MCF 10A (cell line): ENCODE measurements around the gene LTO1. TPM values are rescaled to one million over a fixed set of nuclear protein-coding genes. Genes with fewer than 3 reads are reported as not detected.

Experiments
- BruUV-seq: library from RNA; stranded (reverse); fragments of 400-500 nt; replicated peaks from 2 replicates; lab custom pipeline; 2021; lab: Mats Ljungman, UMichigan
- CTCF ChIA-PET: fragments of 300-600 bp; sonication (Branson Sonifier 250); formaldehyde crosslinking; extraction: SDS; loops from one replicate; lab custom pipeline; 2021; ENCODE audit warnings: antibody characterized with exemption, inconsistent platforms; lab: Yijun Ruan, JAX
- POLR2A ChIA-PET: fragments of 300-600, 350-650 bp; sonication (Branson Sonifier 250); formaldehyde crosslinking; extraction: SDS; loops from one replicate; lab custom pipeline; 2020; ENCODE audit warnings: antibody characterized with exemption, inconsistent platforms; lab: Yijun Ruan, JAX
- DNase-seq: peaks from one replicate; pipeline ENCODE4 v3.0.0-alpha.2; 2018; ENCODE audit not compliant: unreplicated experiment
- H3K27ac Mint-ChIP-seq: one replicate; pipeline ENCODE4 v1.8.0; 2022; ENCODE audit warnings: mild to moderate bottlenecking, low read depth, mixed read lengths; ENCODE audit not compliant: unreplicated experiment
- H3K27me3 Mint-ChIP-seq: one replicate; pipeline ENCODE4 v1.8.0; 2022; ENCODE audit warnings: mixed read lengths; ENCODE audit not compliant: insufficient read depth, unreplicated experiment
- H3K36me3 Mint-ChIP-seq: one replicate; pipeline ENCODE4 v1.8.0; 2022; ENCODE audit warnings: mild to moderate bottlenecking, moderate library complexity, mixed read lengths; ENCODE audit not compliant: insufficient read depth, unreplicated experiment
- H3K4me1 Mint-ChIP-seq: one replicate; pipeline ENCODE4 v1.8.0; 2022; ENCODE audit warnings: mixed read lengths; ENCODE audit not compliant: insufficient read depth, unreplicated experiment
- H3K4me3 Mint-ChIP-seq: one replicate; pipeline ENCODE4 v1.8.0; 2022; ENCODE audit warnings: mild to moderate bottlenecking, moderate library complexity, mixed read lengths; ENCODE audit not compliant: unreplicated experiment
- H3K9me3 Mint-ChIP-seq: one replicate; pipeline ENCODE4 v1.8.0; 2022; ENCODE audit warnings: mixed read lengths; ENCODE audit not compliant: unreplicated experiment
- intact Hi-C: fragments of 100-400 bp; cut with micrococcal nuclease; formaldehyde crosslinking; loops from 2 replicates; pipeline ENCODE4 v1.14.1; 2022
- total RNA-seq: library from RNA; stranded (reverse); gene quantifications from 2 replicates; pipeline ENCODE4 v1.2.3, GENCODE V29; 2022
- TF ChIP-seq, protein P1 (sequence below): fragments of 200-600 bp; IDR thresholded peaks from one replicate; pipeline ENCODE4 v1.8.0; 2022; ENCODE audit warnings: antibody characterized with exemption, mild to moderate bottlenecking; ENCODE audit not compliant: unreplicated experiment

The LTO1 gene
- total RNA-seq, 1 experiment from 2014 or later = 34.2 TPM

DNA sequence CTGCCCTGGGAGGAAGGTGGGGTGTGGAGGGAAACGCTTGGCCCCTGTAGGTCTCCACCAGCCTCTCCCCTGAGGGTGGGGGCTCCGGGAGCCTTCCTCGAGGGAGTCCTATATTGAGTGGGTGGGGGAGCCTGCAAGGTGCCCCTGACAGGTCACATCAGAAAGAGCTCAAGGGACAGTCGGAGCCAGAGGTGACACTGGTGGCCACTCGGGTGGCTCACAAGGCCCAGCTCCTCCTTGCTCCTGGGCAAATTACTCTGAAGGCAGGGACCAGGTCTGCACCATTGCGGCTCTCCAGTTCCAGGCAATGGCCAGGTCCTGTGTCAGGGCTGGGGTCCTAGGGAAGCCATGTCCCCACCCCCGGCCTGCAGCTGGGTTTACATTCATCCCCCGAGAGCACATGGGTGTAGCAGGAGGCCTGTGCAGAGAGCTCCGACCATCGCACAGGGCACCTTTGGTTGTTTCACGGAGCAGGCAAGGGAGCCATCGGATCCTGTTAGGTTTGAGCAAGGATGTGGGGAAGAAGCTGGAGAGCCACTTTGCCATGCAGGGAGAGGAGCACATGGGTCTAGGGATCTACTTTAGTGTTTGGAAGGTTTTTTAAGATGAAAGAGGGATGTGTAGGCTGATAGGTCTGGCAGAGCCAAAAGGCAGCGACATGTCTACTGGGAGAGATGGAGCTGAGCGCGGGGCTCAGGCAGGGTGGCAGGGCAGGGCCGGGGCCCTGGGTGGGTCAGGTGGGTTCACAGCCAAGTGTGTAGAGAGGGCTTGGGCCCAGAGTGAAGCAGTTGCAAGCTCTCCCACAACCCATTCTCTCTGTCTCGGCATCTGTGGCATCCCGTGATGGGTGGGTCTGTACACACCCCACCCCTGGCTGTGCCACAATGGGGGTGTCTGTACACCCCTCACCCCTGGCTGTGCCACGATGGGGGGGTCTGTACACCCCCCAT is 19.4 kb downstream of the LTO1 start:
- Mint-ChIP-seq H3K9me3 (no peaks in the 10 kb centered on the region), H3K27ac (no peak overlapping the region), H3K4me3 (no peak overlapping the region), H3K27me3 (no peaks in the 10 kb centered on the region), H3K36me3 (peaks cover 35% of the 10 kb centered on the region), H3K4me1 (no peaks in the 10 kb centered on the region)
- POLR2A ChIA-PET = interaction anchor here (0.6 to 1.3 kb wide), 5 partner anchors 11 to 1377 kb away, joined by 3 to 4 read pairs (median 3); partner anchors contain the start of gene LTO1
- intact Hi-C loops = no loop called here
- no TSS peak for BruUV-seq
- no peak for DNase-seq
- TF ChIP-seq, protein P1, sequence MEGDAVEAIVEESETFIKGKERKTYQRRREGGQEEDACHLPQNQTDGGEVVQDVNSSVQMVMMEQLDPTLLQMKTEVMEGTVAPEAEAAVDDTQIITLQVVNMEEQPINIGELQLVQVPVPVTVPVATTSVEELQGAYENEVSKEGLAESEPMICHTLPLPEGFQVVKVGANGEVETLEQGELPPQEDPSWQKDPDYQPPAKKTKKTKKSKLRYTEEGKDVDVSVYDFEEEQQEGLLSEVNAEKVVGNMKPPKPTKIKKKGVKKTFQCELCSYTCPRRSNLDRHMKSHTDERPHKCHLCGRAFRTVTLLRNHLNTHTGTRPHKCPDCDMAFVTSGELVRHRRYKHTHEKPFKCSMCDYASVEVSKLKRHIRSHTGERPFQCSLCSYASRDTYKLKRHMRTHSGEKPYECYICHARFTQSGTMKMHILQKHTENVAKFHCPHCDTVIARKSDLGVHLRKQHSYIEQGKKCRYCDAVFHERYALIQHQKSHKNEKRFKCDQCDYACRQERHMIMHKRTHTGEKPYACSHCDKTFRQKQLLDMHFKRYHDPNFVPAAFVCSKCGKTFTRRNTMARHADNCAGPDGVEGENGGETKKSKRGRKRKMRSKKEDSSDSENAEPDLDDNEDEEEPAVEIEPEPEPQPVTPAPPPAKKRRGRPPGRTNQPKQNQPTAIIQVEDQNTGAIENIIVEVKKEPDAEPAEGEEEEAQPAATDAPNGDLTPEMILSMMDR = no peak
- CTCF ChIA-PET = interaction anchor here (0.7 to 1.7 kb wide), 5 partner anchors 10 to 554 kb away, joined by 3 to 11 read pairs (median 4); no protein-coding TSS in a partner anchor

DNA sequence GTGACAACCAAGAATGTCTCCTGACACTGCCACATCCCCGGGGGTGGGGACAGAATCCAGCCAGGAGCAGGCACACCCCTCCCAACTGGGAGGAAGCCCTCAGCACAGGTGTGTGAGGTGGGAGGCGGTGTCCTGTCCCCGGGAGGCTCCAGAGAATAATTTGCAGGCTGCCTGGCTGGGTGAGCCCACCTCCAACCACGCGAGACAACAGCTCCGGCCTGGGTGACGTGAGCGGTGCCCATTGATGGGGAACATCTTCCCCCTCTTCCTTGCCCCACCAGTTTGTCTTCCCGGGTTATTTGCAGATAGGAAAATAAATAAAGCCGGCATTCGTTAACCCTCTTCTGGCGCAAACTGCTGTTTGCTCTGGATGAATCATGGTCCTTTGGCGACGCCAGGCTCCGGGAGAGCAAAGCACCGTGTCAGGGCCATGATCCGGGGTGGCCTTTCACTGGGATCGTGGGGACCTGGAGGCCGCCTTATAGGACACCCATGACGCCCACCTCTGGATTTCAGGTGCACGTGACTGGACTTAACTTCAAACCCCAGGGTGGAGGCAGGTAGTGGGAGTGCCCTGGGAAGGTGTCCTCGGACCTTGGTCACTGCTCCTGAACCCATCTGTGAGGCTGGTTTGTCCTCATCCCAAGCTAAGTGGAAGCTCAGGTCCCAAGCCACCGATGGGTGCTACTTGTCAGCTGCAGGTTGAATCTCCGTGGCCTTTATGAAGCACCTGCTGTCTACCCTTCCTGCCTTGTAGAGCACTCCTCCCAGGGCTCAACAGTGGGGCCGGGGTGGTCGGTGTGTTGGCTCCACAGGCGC is 20.3 kb downstream of the LTO1 start:
- H3K4me3 Mint-ChIP-seq = no peak overlapping the region
- H3K27me3 Mint-ChIP-seq = no peaks in the 10 kb centered on the region
- peak; percentile 48 for DNase-seq
- H3K9me3 Mint-ChIP-seq = no peaks in the 10 kb centered on the region
- ChIA-PET POLR2A (interaction anchor here (0.6 to 0.9 kb wide), 3 partner anchors 10 to 1376 kb away, joined by 3 read pairs; no protein-coding TSS in a partner anchor), CTCF (interaction anchor here (0.7 to 1.7 kb wide), 3 partner anchors 9 to 16 kb away, joined by 3 to 8 read pairs (median 4); no protein-coding TSS in a partner anchor)
- no TSS peak for BruUV-seq
- H3K36me3 Mint-ChIP-seq = peaks cover 41% of the 10 kb centered on the region
- TF ChIP-seq, protein P1 = no peak
- H3K4me1 Mint-ChIP-seq = no peaks in the 10 kb centered on the region
- intact Hi-C loops = no loop called here
- no peak overlapping the region for H3K27ac Mint-ChIP-seq

DNA sequence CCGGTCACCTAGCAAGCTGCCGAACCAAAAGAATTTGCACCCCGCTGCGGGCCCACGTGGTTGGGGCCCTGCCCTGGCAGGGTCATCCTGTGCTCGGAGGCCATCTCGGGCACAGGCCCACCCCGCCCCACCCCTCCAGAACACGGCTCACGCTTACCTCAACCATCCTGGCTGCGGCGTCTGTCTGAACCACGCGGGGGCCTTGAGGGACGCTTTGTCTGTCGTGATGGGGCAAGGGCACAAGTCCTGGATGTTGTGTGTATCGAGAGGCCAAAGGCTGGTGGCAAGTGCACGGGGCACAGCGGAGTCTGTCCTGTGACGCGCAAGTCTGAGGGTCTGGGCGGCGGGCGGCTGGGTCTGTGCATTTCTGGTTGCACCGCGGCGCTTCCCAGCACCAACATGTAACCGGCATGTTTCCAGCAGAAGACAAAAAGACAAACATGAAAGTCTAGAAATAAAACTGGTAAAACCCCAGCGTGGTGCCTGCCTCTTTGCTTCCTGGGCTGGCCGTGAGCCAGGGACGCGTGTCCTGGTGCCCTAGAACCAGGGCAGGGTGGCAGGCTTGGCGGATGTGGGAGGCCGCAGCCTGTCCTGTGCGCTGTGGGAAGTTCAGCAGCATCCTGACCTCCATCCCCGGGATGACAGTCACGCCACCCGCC is 21.0 kb downstream of the LTO1 start:
- H3K36me3 Mint-ChIP-seq = peaks cover 44% of the 10 kb centered on the region
- ChIA-PET CTCF (interaction anchor here (0.6 to 1.5 kb wide), 3 partner anchors 10 to 20 kb away, joined by 3 to 6 read pairs (median 4); no protein-coding TSS in a partner anchor), POLR2A (interaction anchor here (0.7 kb wide), 1 partner anchor 14 kb away, joined by 3 read pairs; no protein-coding TSS in a partner anchor)
- TF ChIP-seq, protein P1 = no peak
- no peak overlapping the region for H3K4me3 Mint-ChIP-seq
- H3K27ac Mint-ChIP-seq = no peak overlapping the region
- intact Hi-C loops = no loop called here
- no peaks in the 10 kb centered on the region for H3K4me1 Mint-ChIP-seq
- DNase-seq = no peak
- no peaks in the 10 kb centered on the region for H3K9me3 Mint-ChIP-seq
- no TSS peak for BruUV-seq
- no peaks in the 10 kb centered on the region for H3K27me3 Mint-ChIP-seq
